GM19455 (cell line): Measurements from ENCODE around the gene NOC4L.

Experiments
- ATAC-seq: cut with Tn5 transposase; IDR thresholded peaks from one replicate; pipeline ENCODE4 v1.9.1; 2021; ENCODE audit not compliant: unreplicated experiment

NOC4L gene

GRCh38 chr12:132155771-132156572 is 11.7 kb downstream of the NOC4L start:
- no peak for ATAC-seq

DNA sequence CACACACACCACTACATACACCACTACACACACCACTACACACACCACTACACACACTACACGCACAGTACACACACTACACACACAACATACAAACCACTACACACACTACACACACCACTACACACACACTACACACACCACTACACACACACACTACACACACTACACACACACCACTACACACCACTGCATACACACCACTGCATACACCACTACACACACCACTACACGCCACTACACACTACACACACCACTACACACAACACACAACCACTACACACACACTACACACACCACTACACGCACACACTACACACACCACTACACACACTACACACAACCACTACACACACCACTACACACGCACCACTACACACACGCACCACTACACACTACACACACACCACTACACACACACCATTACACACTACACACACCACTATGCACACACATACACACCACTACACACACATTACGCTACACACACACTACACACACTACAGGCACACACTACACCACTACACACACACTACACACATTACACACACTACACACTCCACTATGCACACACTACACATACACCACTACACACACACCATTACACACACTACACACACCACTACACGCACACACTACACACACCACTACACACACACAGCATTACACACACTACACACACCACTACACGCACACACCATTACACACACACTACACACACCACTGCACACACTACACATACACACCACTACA is 12.5 kb downstream of the NOC4L start:
- no peak for ATAC-seq

GRCh38 chr12:132157733-132158409 is 13.6 kb downstream of the NOC4L start:
- ATAC-seq, result no peak

DNA sequence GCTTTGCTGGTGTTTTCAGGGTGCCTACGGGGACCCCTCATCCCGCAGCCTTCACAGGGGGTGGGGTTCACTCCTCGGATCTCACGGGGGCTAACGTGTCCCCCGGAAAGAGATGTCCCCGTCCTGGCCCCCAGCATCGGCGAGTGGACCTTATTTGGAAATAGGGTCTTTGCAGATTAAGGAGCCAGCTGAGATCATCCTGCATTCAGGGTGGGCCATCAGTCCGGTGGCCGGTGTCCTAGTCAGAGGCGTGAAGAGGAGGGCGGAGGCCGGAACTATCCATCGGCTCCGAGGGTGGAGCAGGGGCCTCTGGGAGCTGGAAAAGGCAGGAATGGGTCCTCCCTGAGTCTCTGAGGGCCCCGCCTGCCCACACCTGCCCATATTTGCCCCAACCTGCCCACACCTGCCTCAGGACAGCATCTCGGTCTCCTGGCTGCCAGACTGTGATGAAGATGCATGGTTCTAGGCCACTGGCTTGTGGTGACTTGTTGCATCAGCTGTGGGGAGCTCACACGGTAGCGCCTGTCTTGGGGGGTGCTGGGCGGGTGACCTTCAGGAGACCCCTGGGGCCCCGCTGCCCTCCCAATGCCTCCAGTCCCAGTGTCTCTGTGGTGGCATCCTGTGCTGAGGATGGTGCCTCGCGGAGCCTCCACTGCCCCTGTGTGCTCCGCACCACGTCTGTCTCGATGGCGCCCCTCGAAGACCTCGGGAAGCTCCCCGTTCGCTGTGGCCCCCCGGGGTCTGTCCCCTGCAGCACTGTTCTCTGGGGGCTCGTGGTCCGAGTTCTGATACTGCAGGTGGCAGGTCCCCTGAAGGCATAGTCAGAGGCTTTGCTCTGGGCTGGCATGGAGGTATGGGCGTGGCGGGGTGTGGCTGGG is 14.7 kb downstream of the NOC4L start:
- ATAC-seq, result no peak

DNA sequence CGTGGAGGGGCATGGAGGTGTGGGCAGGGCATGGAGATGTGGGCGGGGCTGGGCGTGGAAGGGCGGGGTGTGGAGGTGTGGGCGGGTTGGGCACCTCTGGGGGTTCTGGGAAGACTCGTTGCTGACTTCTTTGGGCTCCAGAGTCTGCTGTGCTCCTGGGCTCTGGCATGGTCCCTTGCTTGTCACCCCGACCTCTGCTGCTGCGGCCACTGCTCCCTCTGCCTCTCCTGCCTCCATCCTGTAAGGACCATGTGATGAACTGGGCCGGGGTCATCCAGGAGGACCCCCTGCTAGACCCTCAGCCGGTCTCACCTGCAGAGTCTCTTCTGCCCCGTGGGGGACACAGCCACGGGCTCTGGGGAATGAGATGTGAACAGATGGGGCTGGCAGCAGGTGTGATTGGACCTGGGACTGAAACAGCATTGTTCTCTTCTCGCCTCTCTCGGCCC is 15.3 kb downstream of the NOC4L start:
- ATAC-seq, result no peak

DNA sequence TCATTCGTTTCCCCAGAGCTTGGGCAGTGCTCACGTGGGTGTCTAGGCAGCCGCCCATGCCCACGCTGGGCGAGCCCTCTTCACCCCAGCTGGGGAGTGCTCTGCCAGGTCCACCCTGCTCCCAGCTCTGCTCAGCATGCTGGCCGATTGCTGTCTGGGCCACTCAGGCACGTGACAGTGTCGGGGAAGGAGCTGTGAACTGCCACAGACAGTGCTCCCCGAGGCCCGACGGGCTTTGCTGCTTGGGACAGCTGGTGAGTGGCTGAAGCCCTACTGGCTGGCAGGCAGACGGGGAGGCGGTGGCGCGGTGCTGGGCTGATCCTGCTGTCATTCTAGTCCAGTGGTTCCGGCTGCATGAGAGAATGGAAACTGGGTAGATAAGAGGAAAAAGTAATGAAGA is 15.8 kb downstream of the NOC4L start:
- no peak for ATAC-seq

GRCh38 chr12:132160601-132161035 is 16.4 kb downstream of the NOC4L start:
- ATAC-seq, result no peak

DNA sequence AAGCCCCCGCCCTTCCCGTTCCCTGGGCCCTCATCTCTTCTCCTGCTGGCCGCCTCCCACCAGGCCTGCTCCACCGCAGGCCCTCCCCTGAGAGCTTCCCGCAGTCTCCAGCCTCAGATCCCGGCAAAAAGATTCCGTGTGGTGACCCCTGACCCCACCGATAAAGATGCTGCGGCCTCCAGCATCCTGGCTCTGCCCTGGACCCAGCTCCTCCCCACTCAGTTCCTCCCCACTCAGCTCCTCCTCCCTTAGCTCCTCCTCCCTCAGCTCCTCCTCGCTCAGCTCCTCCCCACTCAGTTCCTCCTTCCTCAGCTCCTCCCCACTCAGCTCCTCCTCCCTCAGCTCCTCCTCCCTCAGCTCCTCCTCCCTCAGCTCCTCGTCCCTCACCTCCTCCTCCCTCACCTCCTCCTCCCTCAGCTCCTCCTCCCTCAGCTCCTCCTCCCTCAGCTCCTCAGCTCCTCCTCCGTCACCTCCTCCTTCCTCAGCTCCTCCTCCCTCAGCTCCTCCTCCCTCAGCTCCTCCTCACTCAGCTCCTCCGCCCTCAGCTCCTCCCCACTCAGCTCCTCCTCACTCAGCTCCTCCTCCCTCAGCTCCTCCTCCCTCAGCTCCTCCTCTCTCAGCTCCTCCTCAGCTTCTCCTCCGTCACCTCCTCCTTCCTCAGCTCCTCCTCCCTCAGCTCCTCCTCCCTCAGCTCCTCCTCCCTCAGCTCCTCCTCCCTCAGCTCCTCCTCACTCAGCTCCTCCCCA is 17.0 kb downstream of the NOC4L start:
- ATAC-seq, result no peak

GRCh38 chr12:132161796-132162507 is 17.7 kb downstream of the NOC4L start:
- ATAC-seq, result no peak

GRCh38 chr12:132162508-132163031 is 18.3 kb downstream of the NOC4L start:
- no peak for ATAC-seq

DNA sequence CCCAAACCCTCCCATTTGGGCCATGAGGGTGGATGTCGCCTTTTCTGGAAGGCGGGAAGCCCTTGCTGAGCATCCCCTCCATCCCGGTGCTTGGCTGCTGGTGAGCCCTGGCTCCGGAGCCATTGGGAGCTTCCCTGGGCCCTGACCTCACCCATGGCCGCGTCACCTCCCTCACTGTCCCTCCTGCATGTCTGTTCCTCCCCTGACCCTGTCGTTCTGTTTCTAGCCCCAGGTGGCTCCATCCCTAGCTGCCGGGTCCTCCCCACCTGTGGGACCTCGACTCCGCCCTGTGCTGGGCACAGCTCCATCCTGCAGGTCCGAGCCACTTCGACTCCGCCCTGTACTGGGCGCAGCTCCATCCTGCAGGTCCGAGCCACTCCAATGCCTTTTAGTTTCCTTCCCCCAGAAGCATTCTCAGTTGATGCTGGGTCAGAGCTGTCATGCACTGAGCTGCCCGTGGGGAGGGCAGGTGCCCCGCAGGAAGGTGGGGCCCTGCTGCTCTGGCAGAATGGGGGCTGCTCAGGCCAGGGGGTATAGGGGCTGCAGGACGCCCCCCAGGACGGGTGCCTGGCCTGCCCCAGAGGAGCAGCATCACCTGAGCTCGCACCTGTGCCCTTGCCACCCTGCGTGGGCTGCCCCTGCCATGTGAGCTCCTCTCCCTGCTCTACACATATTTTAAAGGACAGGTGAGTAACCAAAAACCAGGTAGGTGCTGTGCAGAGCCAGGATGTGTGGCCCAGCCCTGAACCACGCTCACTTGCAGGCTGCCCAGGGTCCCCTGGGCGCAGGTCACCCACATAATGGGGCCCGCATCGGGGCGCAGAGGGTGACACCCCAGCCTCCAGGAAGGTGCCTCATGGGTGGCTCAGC is 19.0 kb downstream of the NOC4L start:
- no peak for ATAC-seq

DNA sequence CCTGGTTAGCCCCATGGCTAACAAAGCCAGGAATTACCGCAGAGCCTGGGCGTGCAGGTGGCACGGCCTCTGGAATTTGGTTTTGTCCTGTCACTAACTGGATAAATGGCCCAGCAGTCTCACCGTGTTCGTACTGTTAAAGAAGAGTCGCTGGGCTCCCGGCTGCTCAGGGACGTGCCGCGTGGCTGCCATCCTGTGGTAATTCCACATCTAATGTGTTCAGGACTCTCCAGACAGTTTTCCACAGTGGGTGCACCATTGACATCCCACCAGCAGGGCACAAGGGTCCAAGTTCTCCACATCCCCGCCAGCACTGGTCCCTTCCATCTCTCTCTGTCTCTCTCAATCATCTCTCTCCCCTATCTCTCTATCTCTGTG is 19.6 kb downstream of the NOC4L start:
- ATAC-seq, result no peak

DNA sequence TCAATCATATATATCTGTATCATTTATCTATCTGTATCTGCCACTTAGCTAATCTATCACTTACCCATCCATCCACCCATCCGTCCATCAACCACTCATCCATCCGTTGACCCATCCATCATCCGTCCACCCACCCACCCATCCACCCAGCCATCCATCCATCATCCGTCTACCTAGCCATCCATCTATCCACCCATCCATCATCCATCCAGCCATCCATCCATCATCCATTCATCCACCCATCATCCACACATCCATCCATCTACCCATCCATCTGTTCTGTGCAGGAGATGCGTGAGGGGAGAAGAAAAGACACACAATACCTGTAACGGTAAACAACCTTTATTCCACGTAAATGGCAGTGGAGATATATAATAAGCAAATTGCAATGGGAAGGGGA is 20.2 kb downstream of the NOC4L start:
- ATAC-seq, result no peak

- no peak for ATAC-seq
These were observed 21.3 kb downstream of the NOC4L start for GRCh38 chr12:132165584-132165983.

DNA sequence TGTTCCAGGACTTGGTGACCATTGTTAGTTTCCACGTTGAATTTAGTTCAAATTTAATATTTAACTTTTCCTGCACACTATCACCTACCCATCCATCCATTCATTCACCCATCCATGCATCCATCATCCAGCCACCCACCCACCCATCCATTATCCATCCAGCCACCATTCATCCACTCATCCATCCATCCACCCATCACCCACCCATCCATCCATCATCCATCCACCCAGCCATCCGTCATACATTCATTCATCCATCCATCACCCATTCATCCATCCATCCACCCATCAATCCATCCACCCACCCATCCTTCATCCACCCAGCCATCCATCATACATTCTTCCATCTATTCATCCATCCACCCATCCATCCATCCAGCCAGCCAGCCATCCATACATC is 21.8 kb downstream of the NOC4L start:
- no peak for ATAC-seq

GRCh38 chr12:132166801-132167591 is 22.7 kb downstream of the NOC4L start:
- no peak for ATAC-seq

DNA sequence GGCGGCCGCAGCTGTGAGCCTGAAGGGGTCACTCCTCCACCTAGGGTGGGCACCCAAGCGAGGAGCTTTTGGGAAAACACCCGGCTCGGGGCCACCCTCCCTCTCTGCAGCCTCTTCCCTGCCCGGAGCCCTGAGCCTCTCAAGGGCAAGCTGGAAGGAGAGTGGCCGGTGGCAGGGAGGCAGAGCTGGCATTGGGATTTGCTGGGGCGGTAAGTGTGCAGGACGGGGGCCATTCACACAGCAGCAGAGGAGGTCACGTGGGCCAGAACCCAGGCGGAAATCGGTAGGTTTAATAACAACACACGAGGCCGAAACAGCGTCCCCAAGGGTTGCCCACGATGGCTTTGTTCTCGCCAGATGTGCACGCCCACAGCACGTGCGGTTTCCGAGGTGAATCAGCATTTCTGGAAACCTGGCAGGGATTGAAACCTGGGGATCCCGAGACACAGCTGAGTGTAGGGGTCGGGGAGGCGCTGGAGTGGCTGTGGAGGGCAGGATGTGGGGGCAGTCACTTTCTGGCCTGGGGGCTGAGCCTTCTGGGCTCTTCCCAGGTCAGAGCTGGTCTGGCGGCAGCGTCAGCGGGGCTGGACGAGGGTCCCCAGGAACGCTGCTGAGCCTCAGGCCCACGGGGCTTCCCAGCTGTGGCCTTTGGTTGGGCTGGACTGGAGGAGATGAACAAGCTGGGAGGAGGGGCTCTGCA is 23.5 kb downstream of the NOC4L start:
- no peak for ATAC-seq
